GM18517 (cell line): Measurements from ENCODE around the gene ATAD2B.

ENCODE experiments used
- ATAC-seq: cut with Tn5 transposase; IDR thresholded peaks from one replicate; pipeline ENCODE4 v1.9.1; 2021; ENCODE audit warnings: mild to moderate bottlenecking, moderate library complexity; ENCODE audit not compliant: unreplicated experiment

Gene ATAD2B

DNA sequence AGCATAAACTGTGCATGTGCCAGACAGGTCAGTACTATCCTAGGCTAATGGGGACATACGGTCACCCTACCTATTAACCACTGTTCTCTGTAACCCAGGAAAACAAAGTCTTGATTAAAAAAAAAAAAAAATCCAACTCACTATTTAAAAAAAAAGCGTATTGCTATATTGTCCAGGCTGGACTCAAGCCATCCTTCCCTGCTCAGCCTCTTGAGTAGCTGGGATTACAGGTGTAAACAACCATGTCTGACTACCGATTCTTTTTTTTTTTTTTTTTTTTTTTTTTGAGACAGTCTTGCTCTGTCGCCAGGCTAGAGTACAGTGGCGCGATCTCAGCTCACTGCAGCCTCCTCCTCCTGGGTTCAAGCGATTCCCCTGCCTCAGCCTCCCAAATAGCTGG, 11.6 kb downstream of the ATAD2B start:
- no peak for ATAC-seq

DNA sequence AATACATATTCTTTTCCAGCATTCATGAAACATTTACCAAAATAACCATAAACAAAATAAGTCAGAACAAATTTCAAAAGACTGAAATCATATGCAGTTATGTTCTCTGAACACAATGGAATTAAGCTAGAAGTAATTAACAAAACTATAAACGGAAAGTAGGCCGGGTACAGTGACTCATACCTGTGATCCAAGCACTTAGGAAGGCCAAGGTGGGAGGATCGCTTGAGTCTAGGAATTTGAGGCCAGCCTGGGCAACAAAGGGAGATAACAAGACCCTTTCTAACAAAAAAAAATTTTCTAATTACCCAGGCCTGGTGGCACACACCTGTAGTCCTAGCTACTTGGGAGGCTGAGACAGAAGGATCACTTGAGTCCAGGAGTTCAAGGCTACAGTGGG, 14.9 kb downstream of the ATAD2B start:
- ATAC-seq = no peak

DNA sequence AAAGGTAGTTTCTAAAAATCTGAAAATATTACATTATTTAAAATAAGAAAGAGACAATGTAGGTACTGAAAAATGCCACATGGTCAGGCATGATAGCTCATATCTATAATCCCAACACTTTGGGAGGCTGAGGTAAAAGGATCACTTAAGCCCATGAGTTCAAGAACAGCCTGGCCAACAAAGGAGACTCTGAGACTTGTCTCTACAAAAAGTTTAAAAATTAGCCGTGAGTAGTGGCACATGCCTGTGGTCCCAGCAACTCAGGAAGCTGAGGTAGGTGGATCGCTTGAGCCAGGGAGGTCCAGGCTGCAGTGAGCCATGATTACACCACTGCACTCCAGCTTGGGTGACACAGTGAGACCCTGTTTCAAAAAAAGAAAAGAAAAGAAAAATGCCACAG, 21.8 kb downstream of the ATAD2B start:
- no peak for ATAC-seq

DNA sequence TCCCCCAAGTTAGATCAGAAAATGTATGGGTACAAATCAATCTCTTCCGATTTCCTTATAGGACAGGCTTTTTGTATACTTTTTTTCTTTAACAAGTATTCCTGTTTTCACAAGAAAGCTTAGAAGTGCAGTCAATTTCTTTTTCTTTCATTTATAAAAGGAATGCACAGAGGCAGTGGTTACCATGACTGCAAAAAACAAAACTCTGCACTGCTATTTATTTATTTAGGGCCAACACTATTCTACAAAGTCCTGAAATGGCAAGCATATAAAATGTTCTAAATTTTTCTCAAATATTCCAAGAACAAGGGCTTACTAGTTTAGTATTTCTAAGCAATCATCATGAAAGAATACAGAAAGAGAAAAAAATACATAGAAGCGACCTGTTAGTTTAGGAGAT, 22.2 kb downstream of the ATAD2B start:
- ATAC-seq = no peak

DNA sequence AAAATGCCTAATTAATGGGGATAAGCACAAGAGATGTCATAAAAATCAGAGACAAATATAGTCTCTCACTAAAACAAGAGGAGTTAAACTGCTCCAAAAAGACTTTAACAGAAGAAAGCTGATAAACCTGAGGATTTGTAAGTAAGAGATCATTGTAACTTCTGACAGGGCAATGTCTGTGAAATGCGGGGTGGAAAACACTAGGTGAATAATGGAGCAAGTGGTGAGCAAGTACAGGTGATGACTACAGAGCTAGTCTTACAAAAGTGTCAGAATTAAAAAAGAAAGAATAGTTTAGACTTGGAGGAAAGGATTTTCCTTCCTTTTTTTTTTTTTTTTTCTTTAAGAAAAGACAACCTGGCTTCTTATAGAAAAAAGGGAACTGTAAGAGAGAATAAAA, 22.7 kb downstream of the ATAD2B start:
- no peak for ATAC-seq

DNA sequence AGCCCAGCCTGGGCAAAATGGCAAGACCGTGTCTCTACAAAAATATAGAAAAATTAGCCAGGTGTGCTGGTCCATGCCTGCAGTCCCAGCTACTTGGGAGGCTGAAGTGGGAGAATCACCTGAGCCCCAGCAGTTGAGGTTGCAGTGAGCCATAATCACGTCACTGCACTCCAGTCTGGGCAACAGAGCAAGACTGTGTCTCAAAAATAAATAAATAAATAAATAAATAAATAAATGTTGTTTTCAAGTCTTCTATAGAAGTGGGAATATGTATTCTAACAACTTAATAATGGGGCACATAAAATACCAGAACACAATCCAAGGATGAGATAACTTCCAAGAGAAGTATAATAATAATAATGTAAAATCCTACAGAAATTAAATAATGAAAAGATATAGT, 23.9 kb downstream of the ATAD2B start:
- no peak for ATAC-seq

DNA sequence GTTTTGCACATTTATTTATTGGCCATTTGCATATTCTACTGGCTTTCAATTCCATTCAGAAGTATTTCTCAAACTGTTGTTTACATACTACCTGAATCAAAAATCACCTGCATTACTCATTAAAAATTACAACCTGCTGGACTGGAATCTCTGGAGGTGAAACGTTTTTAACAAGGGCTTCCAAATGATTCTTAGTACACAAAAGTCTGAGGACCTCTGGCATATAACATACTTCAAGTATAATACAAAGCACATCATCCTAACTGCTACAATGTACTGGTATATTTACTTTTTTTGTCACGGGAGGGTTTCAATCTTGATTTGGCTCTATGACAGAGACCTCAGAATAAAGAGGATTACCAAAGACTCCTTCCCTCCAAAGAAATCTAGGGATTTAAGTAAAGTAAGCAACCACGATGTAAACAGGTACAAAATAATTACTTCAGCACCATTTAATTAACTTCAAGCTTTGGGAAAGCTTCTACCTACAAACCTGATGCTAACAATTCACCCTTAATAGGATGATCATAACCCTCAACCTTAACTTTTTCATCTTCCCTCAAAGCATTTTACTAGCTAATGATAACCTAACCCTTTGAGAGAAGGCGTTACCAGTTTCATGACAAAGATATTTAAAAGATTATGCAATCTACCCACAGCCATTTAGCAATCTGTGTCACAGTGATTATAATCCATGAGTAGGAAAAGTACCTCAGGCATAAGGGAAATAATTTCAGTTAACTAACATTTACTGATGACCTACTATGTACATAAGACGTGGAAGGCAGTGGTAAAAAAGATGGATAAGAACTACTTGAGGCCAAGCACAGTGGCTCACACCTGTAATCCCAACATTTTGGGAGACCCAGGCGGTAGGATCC, 24.7 kb downstream of the ATAD2B start:
- ATAC-seq = no peak

DNA sequence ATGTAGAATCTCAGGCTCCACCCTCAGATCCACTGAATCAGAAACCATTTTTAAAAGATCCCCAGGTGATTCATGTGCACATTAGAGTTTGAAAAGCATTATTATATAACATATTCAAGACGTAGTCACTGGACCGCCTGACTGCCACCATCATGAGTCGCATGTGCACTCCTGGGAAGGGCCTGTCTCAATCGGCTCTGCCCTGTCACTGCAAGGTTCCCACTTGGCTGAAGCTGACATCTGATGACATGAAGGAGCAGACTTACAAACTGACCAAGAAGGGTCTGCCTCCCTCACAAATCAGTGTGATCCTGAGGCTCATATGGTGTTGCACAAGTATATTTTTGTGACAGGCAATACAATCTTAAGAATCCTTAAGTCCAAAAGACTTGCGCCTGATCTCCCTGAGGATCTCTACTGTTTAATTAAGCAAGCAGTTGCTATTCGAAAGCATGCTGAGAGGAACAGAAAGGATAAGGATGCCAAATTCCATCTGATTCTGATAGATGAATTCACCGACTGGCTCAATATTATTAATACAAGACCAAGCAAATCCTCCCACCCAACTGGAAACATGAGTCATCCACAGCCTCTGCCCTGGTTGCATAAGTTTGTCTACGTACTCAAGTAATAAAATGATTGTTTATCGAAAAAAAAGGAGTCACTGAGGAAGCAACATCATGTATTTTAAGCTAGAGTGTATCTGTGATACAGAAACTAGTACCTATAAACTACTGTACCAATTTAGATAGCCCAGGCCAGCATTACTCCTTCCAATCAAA, 26.2 kb downstream of the ATAD2B start:
- ATAC-seq = no peak

DNA sequence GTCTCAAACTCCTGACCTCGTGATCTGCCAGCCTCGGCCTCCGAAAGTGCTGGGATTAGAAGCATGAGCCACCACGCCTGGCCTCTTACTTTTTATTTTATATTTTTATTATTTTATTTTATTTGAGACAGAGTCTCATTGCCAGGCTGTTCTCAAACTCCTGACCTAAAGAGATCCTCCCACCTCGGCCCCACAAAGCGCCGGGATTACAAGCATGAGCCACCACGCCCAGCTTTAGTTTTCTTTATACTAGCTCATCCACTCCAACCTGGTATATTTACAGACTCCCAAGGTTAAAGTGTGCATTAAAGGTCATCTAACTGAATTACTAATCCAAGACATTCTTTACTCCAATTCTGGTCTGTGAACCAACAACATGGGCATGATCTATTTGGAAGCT, 26.8 kb downstream of the ATAD2B start:
- ATAC-seq = no peak

DNA sequence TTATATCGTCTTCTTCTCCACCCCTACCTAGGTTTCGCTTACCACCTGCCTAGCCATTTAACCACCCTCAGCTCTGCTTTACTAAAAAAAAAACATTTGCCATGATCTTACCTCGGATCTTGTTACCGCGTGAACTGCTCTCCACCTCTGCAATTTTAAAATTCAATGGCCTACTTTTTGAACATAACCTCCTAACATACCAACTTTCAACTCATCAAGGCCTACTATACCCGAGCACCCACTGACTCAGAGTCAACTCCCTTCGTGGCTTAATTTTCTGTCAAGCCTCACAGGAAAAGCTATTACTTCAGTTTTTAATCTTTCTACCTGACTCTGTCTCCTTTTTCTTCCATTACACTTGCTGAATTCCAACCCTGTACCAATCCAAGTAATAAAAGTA, 55.7 kb downstream of the ATAD2B start:
- no peak for ATAC-seq

DNA sequence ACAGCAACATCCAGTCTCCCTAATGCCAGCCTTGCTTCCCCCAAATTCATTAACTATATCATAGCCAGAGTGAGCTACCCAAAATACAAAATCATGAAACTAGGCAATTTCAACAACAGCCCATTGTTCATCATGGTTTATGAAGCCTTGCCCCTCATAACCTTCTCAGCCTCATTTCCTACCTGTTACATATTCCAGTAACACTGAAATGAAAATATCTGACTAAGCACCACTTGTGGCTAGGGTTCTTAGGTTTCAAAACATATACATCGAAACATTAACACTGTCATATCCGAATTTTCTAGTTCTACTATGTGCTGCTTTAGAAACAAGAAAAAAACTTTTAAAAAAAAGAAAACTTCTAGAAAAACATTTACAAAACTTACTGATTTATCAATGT, 59.5 kb downstream of the ATAD2B start:
- ATAC-seq = no peak

DNA sequence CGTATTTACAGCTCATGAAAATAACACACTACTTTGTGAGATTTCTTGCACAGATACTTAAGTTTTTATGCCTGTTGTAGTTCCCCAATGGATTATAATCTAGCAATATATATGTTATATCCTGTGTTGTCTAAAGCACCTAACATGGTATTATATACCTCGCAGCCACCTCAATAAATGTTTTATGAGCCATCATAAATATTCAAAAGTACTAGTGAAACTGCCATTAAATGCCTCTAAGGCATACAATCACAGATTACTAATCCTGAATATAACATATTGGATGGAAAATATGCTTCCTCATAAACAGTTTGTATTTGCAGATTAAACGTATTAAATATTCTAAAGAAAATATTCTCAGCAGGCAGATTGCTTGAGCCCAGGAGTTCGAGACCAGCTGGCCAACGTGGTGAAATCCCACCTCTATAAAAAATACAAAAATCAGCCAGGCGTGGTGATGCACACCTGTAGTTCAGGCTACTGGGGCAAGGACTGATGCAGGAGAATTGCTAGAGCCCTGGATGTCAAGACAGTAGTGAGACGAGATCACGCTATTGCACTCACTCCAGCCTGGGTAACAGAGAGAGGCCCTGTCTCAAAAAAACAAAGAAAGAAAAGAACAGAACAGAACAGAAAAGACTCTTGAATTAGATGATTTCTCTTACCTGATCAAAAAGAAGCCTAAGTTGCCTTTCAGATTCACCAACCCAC, 64.1 kb downstream of the ATAD2B start:
- no peak for ATAC-seq

DNA sequence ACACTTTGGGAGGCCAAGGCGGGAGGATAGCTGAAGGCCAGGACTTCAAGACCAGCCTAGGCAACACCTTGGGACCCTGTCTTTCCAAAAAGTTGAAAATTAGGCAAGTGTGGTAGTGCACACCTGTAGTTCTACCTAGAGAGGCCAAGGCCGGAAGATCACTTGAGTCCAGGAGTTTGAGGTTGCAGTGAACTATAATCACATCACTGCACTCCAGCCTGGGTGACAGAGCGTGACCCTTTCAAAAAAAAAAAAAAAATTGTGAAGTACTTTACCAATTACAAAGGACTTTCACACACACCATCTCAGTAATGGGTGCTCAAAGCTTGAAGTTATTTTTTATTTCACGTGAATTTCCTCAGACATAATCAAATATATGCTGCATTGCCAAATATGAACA, 65.0 kb downstream of the ATAD2B start:
- no peak for ATAC-seq

DNA sequence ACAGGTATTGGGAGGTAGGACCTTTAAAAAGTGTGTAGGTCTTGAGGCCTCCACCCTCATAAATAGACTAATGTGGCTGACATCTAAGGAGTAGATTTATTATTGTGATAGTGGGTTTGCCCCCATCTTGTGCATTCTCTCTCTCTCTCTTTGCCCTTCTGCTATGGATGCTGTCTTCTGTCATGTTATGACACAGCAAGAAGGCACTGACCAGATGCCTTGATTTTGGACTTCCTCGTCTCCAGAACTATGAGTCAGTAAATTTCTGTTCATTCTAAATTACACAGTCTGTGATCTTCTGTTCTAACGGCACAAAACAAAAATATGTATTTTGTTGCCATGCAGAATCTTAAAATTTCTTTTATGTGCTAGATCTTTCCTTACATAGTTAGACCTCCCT, 66.9 kb downstream of the ATAD2B start:
- no peak for ATAC-seq

DNA sequence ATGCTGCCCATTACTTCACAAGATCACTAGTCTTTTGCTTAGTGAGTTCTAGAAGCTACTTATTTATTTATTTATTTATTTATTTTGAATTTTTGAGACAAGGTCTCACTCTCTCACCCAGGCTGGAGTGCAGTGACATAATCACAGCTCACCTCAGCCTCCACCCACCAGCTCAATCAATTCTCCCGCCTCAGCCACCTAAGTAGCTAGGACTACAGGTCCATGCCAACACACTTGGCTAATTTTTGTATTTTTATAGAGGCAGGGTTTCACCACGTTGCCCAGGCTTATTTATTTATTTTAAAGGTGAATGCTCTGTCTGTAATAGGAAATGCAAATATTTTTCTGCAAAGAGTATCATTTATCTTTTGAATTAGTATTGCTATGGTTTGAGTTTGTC, 67.7 kb downstream of the ATAD2B start:
- ATAC-seq = no peak

DNA sequence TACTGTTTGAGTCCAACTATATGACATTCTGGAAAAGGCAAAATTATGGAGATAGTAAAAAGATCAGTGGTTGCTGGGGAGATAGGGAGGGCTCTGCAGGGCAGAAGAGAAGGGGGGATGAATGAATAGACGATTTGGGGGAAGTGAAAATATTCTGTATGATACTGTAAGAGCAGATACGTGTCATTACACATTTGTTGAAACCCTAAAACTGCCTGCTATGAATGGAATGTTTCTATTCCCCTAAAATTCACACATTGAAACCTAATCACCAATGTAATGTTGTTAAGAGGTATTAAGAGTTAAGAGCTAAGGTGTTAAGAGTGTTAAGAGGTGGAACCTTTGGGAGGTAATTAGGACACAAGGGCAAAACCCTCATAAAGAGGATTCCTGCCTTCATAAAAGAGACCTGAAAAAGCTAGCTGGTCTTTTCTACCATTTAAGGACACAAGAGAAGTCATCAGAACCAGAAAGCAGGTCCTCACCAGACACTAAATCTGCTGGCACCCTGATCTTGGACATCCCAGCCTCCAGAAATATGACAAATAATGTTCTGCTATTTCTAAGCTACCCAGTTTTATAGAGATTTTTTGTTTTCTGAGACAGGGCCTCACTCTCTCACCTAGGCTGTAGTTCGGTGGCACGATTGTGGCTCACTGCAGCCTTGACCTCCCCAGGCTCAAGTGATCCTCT, 76.2 kb downstream of the ATAD2B start:
- peak; percentile 82 for ATAC-seq

DNA sequence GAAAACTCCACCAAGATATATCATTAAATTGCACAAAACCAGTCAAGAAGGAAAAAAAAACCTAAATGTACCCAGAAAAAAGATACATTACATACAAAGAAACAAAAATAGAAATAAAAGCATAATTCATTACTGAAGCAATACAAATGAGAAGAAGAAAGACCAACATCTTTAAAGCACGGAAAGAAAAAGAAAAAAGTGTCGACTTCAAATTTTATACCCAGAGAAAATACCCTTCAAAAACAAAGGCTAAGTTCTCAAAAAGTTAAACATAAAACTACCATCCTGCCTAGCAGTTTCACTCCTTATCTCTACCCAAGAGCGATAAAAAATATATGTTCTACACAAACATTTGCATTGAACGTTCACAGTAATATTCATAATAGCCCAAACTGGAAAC, 82.0 kb downstream of the ATAD2B start:
- no peak for ATAC-seq

DNA sequence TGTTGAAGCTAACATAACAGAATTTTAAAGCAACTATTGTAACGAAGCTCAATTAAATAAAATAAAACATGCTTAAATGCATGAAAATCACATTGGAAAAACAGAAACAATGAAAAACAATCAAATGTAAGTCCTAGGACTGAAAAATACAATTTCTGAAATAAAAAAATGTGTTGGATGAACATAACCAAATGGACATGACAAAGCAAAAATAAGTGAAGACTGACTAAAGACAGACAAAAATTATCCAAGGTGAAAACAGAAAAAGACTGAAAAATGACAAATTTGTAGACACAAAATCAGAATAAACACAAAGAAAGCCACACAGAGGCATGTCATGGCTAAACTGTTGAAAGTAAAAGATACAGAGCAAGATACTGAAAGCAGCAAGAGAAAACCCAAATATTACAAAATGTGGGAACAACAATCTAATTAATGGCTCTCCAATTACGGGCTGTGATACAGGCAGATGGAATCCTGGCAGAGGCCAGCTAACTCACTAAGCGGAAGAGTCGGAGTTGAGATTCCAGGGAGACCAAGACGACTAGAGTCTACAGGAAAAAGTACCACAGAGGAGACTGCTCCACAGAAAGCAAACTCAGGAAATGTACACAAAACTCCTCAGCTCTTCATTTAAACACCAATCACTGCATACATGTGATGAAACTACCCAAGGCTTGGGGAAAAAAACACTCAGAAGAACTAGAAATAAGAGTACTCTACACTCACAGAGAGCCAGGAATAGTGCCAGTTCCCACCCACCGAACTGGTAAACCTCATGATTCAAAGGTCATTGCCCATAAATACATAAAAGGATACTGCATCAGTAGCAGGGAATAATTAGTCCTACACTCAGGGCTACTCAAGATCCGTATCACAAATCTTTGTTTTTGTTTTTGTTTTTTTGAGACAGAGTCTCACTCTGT, 83.6 kb downstream of the ATAD2B start:
- no peak for ATAC-seq

DNA sequence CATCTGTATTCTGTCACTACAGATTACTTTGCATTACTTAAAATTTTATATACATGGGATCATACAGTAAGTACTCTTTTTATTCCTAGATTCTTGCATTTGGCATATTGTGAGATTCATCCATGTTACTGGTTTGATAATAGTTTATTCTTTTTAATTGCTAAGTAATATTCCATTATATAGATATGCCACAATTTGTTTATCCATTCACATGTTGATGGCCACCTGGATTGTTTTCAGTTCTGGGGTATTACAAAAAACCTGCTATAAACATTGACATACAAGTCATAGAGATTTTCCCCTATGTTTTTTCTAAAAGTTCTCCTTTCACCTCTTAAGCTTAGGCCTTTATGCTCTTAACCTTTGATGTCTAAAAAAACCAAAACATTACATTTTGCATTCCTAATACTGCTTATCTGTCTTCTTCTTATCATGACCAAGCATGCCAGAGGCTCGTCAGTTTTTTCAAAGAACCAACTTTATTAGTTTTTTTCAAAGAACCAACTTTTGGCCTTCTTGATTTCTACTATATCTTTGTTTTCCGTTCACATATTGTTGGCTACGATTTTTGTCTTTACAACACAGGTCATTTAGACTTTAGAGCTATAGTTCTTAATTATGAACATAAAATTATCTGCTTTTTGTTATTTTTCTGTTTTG, 86.9 kb downstream of the ATAD2B start:
- ATAC-seq = no peak
